Mucosa of rectum (tissue), 2 donors: ENCODE data around the gene BRF1.
"Not testable (repeated sequence)": the region's sequence is repeated elsewhere in the genome, so short reads cannot be mapped to it uniquely, and the experiment has no call there.

Experiments used
- H3K27ac ChIP-seq, 2 donors: one replicate each; pipeline ENCODE4 v1.7.0; 2013; ENCODE audit warnings: inconsistent platforms in 2 of 2, low read depth in 2 of 2, low read length in 2 of 2
- H3K27me3 ChIP-seq, 2 donors: one replicate each; pipeline ENCODE4 v1.7.0; 2013; ENCODE audit warnings: low read length in 2 of 2; ENCODE audit not compliant: control insufficient read depth in 2 of 2, insufficient read depth in 2 of 2
- H3K36me3 ChIP-seq, 2 donors: one replicate each; pipeline ENCODE4 v1.7.0; 2013; ENCODE audit warnings: low read length in 2 of 2; ENCODE audit not compliant: control insufficient read depth in 2 of 2, insufficient read depth in 2 of 2
- H3K4me1 ChIP-seq, 2 donors: one replicate each; pipeline ENCODE4 v1.7.0; 2013; ENCODE audit warnings: low read length in 2 of 2, mild to moderate bottlenecking in 1 of 2; ENCODE audit not compliant: control insufficient read depth in 2 of 2, insufficient read depth in 2 of 2
- H3K4me3 ChIP-seq, 2 donors: one replicate each; pipeline ENCODE4 v1.7.0; 2013; ENCODE audit warnings: low read length in 2 of 2
- H3K9ac ChIP-seq, 2 donors: one replicate each; pipeline ENCODE4 v1.7.0; 2013; ENCODE audit warnings: low read length in 2 of 2, low read depth in 1 of 2, mild to moderate bottlenecking in 1 of 2
- H3K9me3 ChIP-seq, 2 donors: one replicate each; pipeline ENCODE4 v1.7.0; 2013; ENCODE audit warnings: low read length in 2 of 2; ENCODE audit not compliant: control insufficient read depth in 2 of 2
- donor health status: healthy.
- donor health status: Normal muscosa, but diverticular disease.

BRF1 gene

GRCh38 chr14:105304565-105304964 lies 3.8 kb upstream of the BRF1 start:
- no peaks in the 10 kb centered on the region for H3K9me3 ChIP-seq
- H3K27me3 ChIP-seq: no peaks in the 10 kb centered on the region
- H3K9ac ChIP-seq: no peak overlapping the region
- H3K4me3 ChIP-seq: no peak overlapping the region
- no peaks in the 10 kb centered on the region for H3K36me3 ChIP-seq
- peaks cover 10 to 15% of the 10 kb centered on the region in 2 donors for H3K4me1 ChIP-seq
- no peak overlapping the region for H3K27ac ChIP-seq

GRCh38 chr14:105303949-105304348 lies 3.1 kb upstream of the BRF1 start:
- Histone ChIP-seq H3K9me3 (no peaks in the 10 kb centered on the region), H3K4me3 (no peak overlapping the region), H3K27ac (no peak overlapping the region), H3K4me1 (peaks cover 14 to 17% of the 10 kb centered on the region in 2 donors), H3K9ac (no peak overlapping the region), H3K36me3 (no peaks in the 10 kb centered on the region), H3K27me3 (no peaks in the 10 kb centered on the region)

- Histone ChIP-seq H3K4me3 (peak overlapping the region in 1 of 2 donors; percentile 67), H3K4me1 (peaks cover 14 to 17% of the 10 kb centered on the region in 2 donors), H3K9ac (peak overlapping the region in 1 of 2 donors; percentile 20), H3K27ac (peak overlapping the region; percentile 55 to 99)
- not testable (repeated sequence) for H3K9me3 ChIP-seq, H3K27me3 ChIP-seq, H3K36me3 ChIP-seq
Measured at GRCh38 chr14:105301915-105302249, 1.1 kb upstream of the BRF1 start.

- Histone ChIP-seq H3K27me3 (no peaks in the 10 kb centered on the region), H3K27ac (peak overlapping the region; percentile 99 to 100), H3K4me3 (peak overlapping the region; percentile 80 to 89), H3K36me3 (no peaks in the 10 kb centered on the region), H3K9me3 (no peaks in the 10 kb centered on the region), H3K9ac (peak overlapping the region; percentile 83 to 92), H3K4me1 (peaks cover 14 to 17% of the 10 kb centered on the region in 2 donors)
Measured at GRCh38 chr14:105301103-105301914, 508 bp upstream of the BRF1 start.

- Histone ChIP-seq H3K4me1 (peaks cover 14 to 17% of the 10 kb centered on the region in 2 donors), H3K27me3 (no peaks in the 10 kb centered on the region), H3K36me3 (no peaks in the 10 kb centered on the region), H3K4me3 (peak overlapping the region; percentile 80 to 89), H3K27ac (peak overlapping the region; percentile 99 to 100), H3K9ac (peak overlapping the region; percentile 83 to 92), H3K9me3 (no peaks in the 10 kb centered on the region)
Measured at GRCh38 chr14:105299654-105300541, 903 bp downstream of the BRF1 start.

GRCh38 chr14:105297311-105297710 lies 3.5 kb downstream of the BRF1 start:
- not testable (repeated sequence) for H3K27ac ChIP-seq, H3K27me3 ChIP-seq, H3K36me3 ChIP-seq, H3K4me3 ChIP-seq, H3K9ac ChIP-seq, H3K9me3 ChIP-seq
- peaks cover 9 to 16% of the 10 kb centered on the region in 2 donors for H3K4me1 ChIP-seq

- Histone ChIP-seq H3K36me3 (no peaks in the 10 kb centered on the region), H3K9ac (no peak overlapping the region), H3K9me3 (no peaks in the 10 kb centered on the region), H3K4me1 (peaks cover 0 to 5% of the 10 kb centered on the region in 2 donors), H3K27ac (no peak overlapping the region), H3K4me3 (no peak overlapping the region), H3K27me3 (no peaks in the 10 kb centered on the region)
Measured at GRCh38 chr14:105294142-105294597, 6.6 kb downstream of the BRF1 start.

- Histone ChIP-seq H3K27me3 (no peaks in the 10 kb centered on the region), H3K27ac (no peak overlapping the region), H3K36me3 (no peaks in the 10 kb centered on the region), H3K4me1 (peaks cover 0 to 5% of the 10 kb centered on the region in 2 donors), H3K9ac (no peak overlapping the region), H3K4me3 (no peak overlapping the region), H3K9me3 (no peaks in the 10 kb centered on the region)
Measured at GRCh38 chr14:105292826-105293711, 7.7 kb downstream of the BRF1 start.

GRCh38 chr14:105290621-105291346 lies 10.0 kb downstream of the BRF1 start:
- Histone ChIP-seq H3K9me3 (no peaks in the 10 kb centered on the region), H3K36me3 (no peaks in the 10 kb centered on the region), H3K9ac (no peak overlapping the region), H3K4me3 (no peak overlapping the region), H3K27ac (no peak overlapping the region), H3K4me1 (peaks cover 0 to 5% of the 10 kb centered on the region in 2 donors), H3K27me3 (no peaks in the 10 kb centered on the region)
